GM21447 (cell line): ENCODE results near the gene ADAM30.

Source experiments
- ATAC-seq: cut with Tn5 transposase; IDR thresholded peaks from one replicate; pipeline ENCODE4 v1.9.1; 2021; ENCODE audit not compliant: unreplicated experiment

The ADAM30 gene

GRCh38 chr1:119896303-119896702 is at the start of gene ADAM30:
Gene ADAM30, minus strand, starts transcription at chr1:119896515. Its CDS starts 179 bp downstream, at chr1:119896336.
- no peak for ATAC-seq

GRCh38 chr1:119943216-119943615 is 46.9 kb upstream of the ADAM30 start:
- ATAC-seq: no peak

GRCh38 chr1:119941392-119941791 is 45.1 kb upstream of the ADAM30 start:
- ATAC-seq: no peak

GRCh38 chr1:119940697-119941096 is 44.4 kb upstream of the ADAM30 start:
- no peak for ATAC-seq

- no peak for ATAC-seq
Measured at GRCh38 chr1:119937198-119937597, 40.9 kb upstream of the ADAM30 start.

- ATAC-seq: no peak
Measured at GRCh38 chr1:119935915-119936314, 39.6 kb upstream of the ADAM30 start.

- ATAC-seq: no peak
Measured at GRCh38 chr1:119935373-119935772, 39.1 kb upstream of the ADAM30 start.

GRCh38 chr1:119933397-119933796 is 37.1 kb upstream of the ADAM30 start:
- ATAC-seq: no peak

- no peak for ATAC-seq
Measured at GRCh38 chr1:119929643-119930315, 33.5 kb upstream of the ADAM30 start.

GRCh38 chr1:119926553-119926952 is 30.2 kb upstream of the ADAM30 start:
- no peak for ATAC-seq

GRCh38 chr1:119924948-119925898 is 28.9 kb upstream of the ADAM30 start:
- ATAC-seq: no peak

GRCh38 chr1:119920104-119920968 is 24.0 kb upstream of the ADAM30 start:
- ATAC-seq: no peak

- no peak for ATAC-seq
Measured at GRCh38 chr1:119919241-119919640, 22.9 kb upstream of the ADAM30 start.

GRCh38 chr1:119918301-119918700 is 22.0 kb upstream of the ADAM30 start:
- no peak for ATAC-seq

- no peak for ATAC-seq
Measured at GRCh38 chr1:119917304-119918055, 21.2 kb upstream of the ADAM30 start.

- ATAC-seq: no peak
Measured at GRCh38 chr1:119915517-119915916, 19.2 kb upstream of the ADAM30 start.

GRCh38 chr1:119914071-119914470 is 17.8 kb upstream of the ADAM30 start:
- no peak for ATAC-seq

GRCh38 chr1:119912963-119913362 is 16.6 kb upstream of the ADAM30 start:
- ATAC-seq: no peak

GRCh38 chr1:119911775-119912174 is 15.5 kb upstream of the ADAM30 start:
- ATAC-seq: no peak

GRCh38 chr1:119910618-119911017 is 14.3 kb upstream of the ADAM30 start:
- no peak for ATAC-seq
